Measurements from ENCODE around the gene GJA1.

Gene GJA1

DNA sequence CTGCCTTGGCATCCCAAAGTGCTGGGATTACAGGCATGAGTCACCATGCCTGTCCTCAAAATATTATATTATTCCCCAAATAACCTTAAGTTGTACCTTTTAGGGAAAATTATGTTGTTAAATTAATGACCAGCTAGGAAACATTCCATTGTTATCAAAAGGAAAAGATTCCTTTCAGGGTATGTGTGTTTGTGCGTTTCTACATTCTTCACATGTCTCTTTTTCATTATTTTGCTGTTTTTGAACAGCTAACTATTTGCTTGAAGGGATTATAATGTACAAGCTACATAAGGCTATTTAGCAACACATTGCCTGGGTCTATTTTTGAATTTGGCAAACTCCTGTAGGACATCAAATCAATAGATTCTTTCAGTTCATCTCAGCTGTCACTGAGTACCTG is 57.1 kb downstream of the GJA1 start:
- no peak for DNase-seq

DNA sequence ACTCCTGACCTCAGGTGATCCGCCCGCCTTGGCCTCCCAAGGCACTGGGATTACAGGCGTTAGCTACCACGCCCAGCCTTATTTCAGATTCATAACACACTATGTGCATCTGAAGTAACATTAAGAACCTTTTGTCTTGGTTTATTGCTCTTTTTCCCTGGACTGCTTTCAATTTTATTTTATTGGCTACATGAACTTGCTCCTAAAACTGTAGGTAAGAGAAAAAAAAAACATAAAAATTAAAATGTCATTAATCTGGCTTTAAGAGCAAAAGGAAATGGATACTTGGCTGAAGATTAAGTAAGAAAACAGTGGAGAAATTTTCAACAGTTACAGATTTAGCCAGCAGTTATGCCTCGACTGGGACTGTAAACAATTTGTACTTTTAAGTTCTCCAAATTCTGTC is 62.5 kb downstream of the GJA1 start:
- DNase-seq = no peak

DNA sequence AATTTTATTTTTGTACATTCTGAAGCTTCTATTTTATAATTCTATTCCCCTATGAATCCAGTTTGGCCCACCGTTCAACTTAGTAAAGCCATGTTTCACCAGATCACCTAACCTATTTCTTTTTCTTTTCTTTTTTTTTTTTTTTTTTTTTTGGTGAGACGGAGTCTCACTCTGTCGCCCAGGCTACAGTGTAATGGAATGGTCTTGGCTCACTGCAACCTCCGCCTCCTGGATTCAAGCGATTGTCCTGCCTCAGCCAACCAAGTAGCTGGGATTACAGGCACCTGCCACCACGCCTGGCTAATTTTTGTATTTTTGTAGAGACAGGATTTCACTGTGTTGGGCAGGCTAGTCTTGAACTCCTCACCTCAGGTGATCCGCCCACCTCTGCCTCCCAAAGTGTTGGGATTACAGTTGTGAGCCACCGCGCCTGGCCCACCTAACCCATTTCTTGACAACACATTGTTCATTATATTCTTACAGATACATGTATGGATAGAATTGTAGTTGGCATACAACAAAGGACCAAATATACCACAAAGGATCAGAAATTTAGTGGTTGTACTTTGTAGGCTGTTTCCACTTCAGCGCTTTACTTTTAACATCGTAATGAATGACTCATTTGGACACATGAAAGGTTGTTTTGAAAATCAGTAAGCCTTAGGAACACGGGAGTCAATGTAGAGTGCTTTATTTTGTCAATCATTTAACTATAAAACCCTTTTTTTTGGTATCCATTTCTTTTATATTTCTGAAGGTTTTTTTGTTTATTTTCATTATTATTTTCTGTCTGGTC is 63.2 kb downstream of the GJA1 start:
- no peak for DNase-seq

All from NCI-H2107 (cell line).